Mesenteric fat pad (tissue), 1 donor: ENCODE results near the gene KLRB1. TPM values are rescaled to one million over a fixed set of nuclear protein-coding genes. Genes with fewer than 3 reads are reported as not detected.
"Not testable (repeated sequence)": the region's sequence is repeated elsewhere in the genome, so short reads cannot be mapped to it uniquely, and the experiment has no call there.

Experiments
- DNase-seq: peaks from one replicate; pipeline ENCODE4 v3.0.0-alpha.2; 2020; ENCODE audit warnings: low spot score
- long read RNA-seq: library from polyadenylated mRNA; unstranded; transcript quantifications from one replicate; pipeline ENCODE4 v2.0.0, GENCODE V29; 2020
- total RNA-seq: library from RNA; stranded (reverse); fragmentation: NEBNext Ultra II Directional; extraction: Animal tissue kit (Norgen Biotek cat#: 25700); gene quantifications from one replicate; pipeline ENCODE4 v1.2.1, GENCODE V29; 2021
- donor health status: DM: yes; HTN: yes; CAD: no.

Gene KLRB1
- total RNA-seq: 0.39 TPM
- long read RNA-seq: 0 reads

DNA sequence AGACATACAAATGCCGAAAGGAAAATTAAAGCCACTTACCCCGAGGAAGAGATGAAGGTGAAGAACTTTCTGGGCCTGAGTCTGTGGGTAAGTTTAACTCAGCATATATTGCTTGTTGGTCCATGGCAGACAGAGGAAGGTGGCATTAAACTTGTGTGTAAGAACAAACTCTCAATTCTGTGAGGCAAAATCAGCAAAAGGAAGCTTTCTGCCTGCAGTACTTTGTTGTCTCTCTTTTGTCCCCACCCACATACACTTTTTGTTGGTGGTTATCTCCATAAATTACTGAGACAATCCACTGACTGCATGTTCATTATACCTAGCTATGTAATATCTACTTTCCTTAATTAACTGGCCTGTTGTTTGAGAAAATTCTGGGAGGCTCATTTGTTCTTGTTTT, at the start of gene KLRB1:
Gene KLRB1, minus strand, starts transcription at position 201 of the 400 bp plus-strand sequence. Its CDS starts 77 bp downstream, at position 124.
- DNase-seq: no peak

DNA sequence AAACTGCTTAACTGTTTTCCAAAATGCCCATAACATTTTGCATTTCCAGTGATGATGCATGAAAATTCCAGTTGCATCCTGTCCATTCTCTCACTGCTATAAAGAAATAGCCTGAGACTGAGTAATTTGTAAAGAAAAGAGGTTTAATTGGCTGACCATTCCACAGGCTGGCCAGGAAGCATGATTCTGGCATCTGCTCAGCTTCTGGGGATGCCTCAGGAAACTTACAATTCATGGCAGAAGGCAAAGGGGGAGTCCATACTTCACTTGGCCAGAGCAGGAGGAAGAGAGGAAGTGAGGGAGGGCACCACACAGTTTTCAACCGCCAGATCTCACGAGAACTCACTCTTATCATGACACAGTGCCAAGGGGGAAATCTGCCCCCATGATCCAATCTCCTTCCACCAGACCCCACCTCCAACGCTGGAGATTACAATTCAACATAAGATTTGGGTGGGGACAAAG, 43.6 kb upstream of the KLRB1 start:
- DNase-seq: no peak

DNA sequence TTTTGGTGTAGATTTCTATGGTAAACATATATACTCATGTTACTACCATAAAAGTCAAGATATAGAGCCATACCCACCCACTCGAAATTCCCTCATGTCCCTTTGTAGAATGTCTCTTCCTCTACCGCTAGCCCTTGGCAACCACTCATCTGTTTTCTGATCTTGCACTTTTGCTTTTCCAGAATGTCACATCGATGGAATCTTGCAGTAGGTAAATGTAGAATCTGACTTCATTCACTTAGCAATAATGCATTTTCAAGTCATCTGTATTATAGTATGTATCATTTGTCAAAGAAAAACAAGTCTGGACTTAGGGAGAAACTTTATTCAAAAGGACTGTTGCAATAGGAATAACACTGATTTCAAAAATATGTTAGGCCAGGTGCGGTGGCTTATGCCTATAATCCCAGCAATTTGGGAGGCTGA, 42.4 kb upstream of the KLRB1 start:
- DNase-seq: no peak

DNA sequence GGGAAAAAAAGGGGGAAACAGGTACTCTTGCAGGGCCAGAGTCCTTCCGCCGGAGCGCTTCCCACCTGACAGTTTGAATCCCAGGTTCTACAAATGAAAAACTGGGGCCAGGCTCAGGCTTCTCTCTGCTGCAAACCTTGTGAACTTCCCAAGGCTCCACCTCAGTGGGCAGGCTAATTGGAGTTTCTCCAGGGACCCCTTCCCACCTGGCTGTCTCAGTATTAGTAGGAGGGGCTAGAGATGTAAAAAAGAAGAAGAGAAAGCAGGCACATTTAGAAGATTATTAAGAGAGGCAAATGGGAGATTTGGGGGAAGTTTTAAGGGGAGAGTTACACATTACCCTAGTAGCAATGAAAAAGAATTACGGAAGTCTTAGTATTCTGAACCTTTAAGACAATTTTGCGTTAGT, 41.8 kb upstream of the KLRB1 start:
- DNase-seq: no peak

DNA sequence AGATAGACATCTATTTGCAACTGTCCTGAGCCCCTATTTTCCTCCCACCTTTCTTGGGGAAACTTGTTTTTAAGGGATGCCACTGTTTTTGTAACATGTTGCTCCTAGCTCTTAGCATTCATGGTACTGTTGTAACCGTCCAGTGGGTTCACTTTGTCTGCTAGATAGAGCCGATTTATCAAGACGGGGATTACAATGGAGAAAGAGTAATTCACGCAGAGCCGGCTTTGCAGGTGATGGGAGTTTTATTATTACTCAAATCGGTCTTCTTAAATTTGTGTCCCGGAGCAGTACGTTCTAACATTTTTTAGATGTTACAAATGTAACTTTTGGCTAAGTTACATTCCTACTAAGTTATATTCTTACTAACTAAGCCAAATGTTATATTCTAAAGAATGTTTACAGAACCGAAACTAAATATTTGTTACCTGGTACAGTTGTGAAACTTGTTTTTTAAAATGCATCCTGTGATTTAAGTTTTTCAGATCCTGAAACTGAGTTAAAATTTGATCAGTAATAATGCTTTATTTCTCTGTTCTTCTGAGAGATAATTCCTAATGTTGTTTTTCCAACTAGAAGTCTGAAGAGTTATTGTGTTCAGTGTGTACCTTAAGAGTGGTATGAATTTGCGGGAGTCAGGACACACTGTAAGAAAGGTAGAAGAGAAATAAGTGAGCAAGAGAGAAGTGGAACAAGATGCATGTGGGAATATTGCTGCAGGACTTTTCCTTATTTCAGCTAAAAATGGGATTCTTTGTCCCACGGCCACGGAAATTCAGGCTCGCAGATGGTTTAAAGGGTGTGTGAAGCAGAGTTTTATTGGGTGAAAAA, 41.2 kb upstream of the KLRB1 start:
- DNase-seq: no peak

GRCh38 chr12:9647825-9648700, 40.3 kb upstream of the KLRB1 start:
- DNase-seq: peak; percentile 93

DNA sequence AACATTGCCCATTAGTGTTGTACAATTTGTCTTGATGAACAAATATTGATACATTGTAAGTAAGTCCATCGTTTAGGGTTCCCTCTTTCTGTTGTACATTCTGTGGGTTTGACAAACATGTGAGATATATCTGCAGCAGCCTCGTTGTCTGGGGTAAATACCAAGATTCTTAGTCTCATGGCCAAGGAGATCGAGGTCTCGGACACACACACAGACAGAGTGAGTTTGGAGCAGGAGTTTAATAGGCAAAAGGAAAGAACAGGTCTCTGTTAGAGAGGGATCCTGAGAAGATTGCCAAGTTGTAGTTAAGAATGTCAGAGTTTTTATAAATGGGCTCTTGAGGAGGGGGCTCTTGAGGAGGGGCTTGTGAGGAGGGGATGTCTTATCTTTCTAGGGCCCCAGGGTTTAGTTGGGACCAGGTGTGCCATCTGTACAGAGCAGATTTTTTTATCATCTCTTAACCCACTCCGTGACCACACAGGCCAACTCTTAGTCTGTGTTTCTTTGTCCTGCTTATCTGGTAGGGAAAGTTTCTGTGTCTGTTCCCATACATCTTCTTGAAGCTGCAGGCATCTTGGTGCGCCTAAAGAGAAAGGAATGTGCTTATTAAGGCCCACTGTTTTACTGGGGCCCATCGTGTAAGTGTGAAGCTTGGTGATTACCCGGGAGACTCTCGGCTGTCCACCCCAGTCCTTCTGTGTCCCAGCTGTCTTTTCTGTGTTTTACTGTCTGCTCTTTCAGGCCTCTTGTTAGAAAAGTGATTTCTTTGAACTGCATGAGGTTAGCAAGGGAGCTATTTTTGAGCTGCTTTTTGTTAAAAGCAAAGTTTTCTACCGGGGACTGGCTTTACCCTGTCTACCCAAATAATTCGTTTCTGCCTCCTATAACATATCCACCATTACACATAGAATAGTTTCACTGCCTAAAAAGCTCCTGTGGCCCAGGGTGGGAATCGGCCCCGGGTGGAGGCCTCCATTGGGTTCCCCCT, 39.4 kb upstream of the KLRB1 start:
- no peak for DNase-seq

DNA sequence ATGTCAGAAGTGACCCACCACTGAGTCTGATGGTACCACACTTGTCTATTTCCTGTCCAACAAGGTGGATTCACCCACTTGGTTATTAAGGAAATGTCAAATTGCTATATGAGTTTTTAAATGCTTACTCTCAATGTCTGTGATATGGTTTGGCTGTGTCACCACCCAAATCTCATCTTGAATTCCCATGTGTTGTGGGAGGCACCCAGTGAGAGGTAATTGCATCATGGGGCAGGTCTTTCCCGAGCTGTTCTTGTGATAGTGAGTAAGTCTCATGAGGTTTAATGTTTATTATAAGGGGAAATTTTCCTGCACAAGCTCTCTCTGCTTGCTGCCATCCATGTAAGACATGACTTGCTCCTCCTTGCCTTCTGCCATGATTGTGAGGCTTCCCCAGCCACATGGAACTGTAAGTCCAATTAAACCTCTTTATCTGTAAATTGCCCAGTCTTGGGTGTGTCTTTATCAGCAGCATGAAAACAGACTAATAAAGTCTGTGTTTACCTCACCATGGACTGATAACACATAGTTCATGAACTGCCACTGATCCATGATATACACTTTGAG, 37.4 kb upstream of the KLRB1 start:
- DNase-seq: not testable (repeated sequence)

- no peak for DNase-seq
Observed at GRCh38 chr12:9643266-9643660, 35.5 kb upstream of the KLRB1 start.

DNA sequence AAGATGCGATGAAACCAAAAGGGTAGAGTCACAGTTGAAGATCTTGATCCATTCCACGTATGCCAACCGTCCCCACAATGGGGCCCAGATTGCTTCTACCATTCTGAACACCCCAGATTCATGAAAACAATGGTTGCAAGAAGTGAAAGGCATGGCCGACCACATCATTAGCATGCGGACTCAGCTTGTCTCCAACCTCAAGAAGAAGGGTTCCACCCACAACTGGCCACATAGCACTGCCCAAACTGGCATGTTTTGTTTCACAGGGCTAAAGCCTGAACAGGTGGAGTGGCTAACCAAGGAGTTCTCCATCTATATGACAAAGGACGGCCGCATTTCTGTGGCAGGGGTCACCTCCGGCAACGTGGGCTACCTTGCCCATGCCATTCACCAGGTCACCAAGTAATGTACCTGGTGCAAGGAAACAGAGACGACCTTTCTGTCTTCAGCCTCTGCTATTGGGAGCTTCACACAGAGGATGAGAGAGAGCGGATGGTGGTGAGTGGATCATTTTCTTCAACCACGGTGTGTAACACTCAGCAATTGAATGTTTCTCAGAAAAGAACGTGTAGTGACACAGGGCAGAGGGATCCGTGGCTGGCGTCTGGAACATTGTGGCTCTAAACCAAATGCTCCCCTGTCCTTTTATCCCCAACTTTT, 35.0 kb upstream of the KLRB1 start:
- no peak for DNase-seq

DNA sequence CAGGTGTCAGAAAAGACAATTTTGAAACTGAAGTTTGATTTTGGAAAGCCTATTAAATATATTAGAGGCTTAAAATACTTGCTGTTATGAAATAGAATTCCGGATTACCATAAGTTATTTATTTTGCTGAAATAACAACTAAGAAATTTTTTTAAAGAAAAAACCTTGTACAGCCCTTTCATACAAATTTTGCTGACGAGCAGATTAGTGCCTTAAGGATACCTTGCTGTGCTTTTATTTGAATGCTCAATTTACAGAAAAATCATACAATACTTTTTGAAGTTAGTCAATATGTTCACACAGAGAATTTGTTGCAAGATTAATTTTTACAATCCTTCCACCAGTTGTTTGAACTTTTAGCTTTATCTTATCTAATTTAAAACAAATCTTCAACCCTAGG, 32.3 kb upstream of the KLRB1 start:
- DNase-seq: no peak

GRCh38 chr12:9636851-9637206, 29.1 kb upstream of the KLRB1 start:
- DNase-seq: no peak

DNA sequence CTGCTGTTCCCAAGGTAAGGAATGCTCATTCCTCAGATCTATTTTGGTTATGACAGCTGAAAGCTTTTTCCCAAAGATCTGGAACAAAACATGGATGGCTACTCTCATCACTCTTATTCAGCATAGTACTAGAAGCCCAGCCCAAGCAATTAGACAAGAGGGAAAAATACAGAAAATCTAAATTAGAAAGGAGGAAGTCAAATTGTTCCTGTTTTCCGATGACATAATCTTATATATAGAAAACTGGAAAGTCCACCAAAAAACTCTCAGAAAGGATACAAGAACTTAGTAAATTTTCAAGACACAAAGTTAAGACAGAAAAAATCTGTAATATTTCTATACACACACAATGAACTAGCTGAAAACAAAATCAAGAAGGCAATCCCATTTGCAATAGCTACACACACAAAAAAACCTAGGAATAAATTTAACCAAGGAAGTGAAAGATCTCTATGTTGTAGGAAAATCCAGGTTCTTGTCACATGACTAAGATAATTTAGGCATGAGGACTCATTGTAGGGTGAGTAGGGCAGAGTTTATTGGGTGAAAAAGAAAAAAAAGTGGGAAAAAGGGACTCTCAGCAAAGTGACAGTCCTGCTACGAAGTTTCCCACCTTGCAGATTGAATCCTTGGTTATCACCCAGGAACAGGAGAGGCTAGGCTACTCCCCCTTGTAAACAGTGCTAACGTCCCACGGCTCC, 28.6 kb upstream of the KLRB1 start:
- no peak for DNase-seq

DNA sequence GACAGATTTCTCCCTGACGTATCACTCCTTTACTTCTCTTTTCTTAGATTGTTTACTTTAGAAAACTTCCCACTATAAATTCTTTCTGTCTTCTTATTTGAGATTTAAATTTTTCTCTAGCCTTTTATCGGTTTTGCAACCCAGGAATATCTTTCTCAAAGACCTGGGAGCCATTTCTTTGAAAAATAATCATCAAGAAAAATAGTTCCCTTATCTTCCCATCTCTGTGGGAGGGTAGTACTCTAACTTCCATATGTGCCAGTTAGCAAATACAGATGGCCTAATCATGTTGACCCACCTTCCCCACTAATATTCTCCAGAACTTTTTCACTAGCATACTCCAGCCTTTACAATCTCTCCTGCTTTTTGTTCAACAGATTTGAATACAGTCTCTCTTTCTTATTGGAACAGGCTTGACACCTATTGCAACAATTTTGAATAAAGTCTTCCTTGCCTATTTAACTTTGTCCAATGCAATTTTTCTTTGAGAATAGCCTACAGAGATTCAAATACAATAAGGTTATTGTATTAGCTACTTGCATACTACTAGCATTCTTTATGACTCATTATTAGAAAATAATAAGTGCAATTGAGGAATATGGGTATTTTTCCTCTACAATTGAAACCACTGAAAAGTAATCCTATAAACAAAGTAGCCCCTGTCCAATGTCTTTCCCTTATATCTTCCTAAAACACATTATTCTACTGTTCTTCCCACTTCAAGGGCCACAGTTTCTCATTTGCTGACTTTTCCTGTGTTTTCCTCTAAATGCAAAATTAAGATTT, 27.4 kb upstream of the KLRB1 start:
- DNase-seq: no peak

GRCh38 chr12:9634177-9634803, 26.6 kb upstream of the KLRB1 start:
- no peak for DNase-seq

GRCh38 chr12:9632766-9633165, 25.1 kb upstream of the KLRB1 start:
- DNase-seq: no peak

DNA sequence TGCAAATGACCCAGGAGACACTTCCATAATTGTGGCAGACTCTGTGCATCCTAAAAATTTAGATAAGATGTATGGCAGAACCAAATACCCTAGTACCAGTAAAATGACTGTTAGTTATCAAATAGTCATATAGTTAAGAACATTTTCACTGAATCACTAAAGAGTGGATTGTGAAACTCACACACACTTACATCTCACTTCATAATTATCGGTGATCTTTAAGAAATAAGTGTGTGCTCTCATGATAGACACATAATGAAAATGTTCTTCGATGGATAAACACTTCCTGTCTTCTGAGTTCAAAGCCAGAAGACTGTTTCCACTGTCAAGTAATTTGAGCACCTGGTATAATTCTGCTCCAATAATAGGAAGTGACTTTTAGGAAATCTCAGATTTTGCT, 19.1 kb upstream of the KLRB1 start:
- DNase-seq: no peak

- no peak for DNase-seq
Observed at GRCh38 chr12:9626291-9626690, 18.6 kb upstream of the KLRB1 start.
